B cell (primary cell): ENCODE measurements around the gene ETFRF1. TPM values are rescaled to one million over a fixed set of nuclear protein-coding genes. Genes with fewer than 3 reads are reported as not detected.

ENCODE experiments used
- ATAC-seq: fragments of 200-7000 bp; cut with Tn5 transposase; one replicate; pipeline ENCODE4 v1.10.0; 2021; ENCODE audit warnings: low read depth, mild to moderate bottlenecking, moderate number of reproducible peaks, moderate library complexity
- CTCF ChIA-PET: fragments of 350-600 bp; sonication (Branson Sonifier 250); formaldehyde crosslinking; loops from one replicate; lab custom pipeline; 2021; ENCODE audit warnings: antibody characterized with exemption, inconsistent platforms; lab: Charles Lee
- POLR2A ChIA-PET: fragments of 350-600 bp; sonication (Branson Sonifier 250); formaldehyde crosslinking; loops from one replicate; lab custom pipeline; 2021; ENCODE audit warnings: antibody characterized with exemption; lab: Charles Lee
- DNase-seq: peaks from one replicate; pipeline ENCODE4 v3.0.0; 2013
- H2AFZ ChIP-seq: 2 replicates; pipeline ENCODE4 v1.6.1; 2012; ENCODE audit warnings: mild to moderate bottlenecking, low read depth, low read length; ENCODE audit not compliant: insufficient read depth, poor library complexity, severe bottlenecking
- H3K27ac ChIP-seq, 2 donors: 1 replicate in 1 of 2; 2 replicates in 1 of 2; pipeline ENCODE4 v1.5.1; 2012 to 2013; ENCODE audit warnings: low read length in 2 of 2, mild to moderate bottlenecking in 2 of 2, moderate library complexity in 1 of 2
- H3K27me3 ChIP-seq, 4 experiments: fragments of 200-600 bp in 1 of 4; sonication (generic) in 1 of 4; replicated peaks in 1 of 4; 1 replicate in 2 of 4; 2 replicates in 2 of 4; pipeline versions ENCODE4 v1.6.1 to v1.7.0; 2013 to 2016; ENCODE audit warnings: low read length in 3 of 4, mild to moderate bottlenecking in 2 of 4, mixed read lengths in 1 of 4, moderate library complexity in 1 of 4; ENCODE audit not compliant: insufficient read depth in 4 of 4, control insufficient read depth in 3 of 4; ENCODE audit errors: control extremely low read depth in 1 of 4
- H3K36me3 ChIP-seq, 2 experiments: replicated peaks in 1 of 2; 1 replicate in 1 of 2; 2 replicates in 1 of 2; pipeline versions ENCODE4 v1.6.1 to v1.7.1; 2013; ENCODE audit warnings: low read length in 1 of 2; ENCODE audit not compliant: insufficient read depth in 2 of 2, control insufficient read depth in 1 of 2; ENCODE audit errors: control extremely low read depth in 1 of 2, extremely low read depth in 1 of 2
- H3K4me1 ChIP-seq, 2 donors: fragments of 200-600 bp in 1 of 2; sonication (generic) in 1 of 2; 1 replicate in 1 of 2; 2 replicates in 1 of 2; pipeline versions ENCODE4 v1.5.1 to v1.6.1; 2013 to 2017; ENCODE audit warnings: low read length in 2 of 2; ENCODE audit not compliant: control insufficient read depth in 2 of 2, insufficient read depth in 2 of 2
- H3K4me2 ChIP-seq: replicated peaks from 2 replicates; pipeline ENCODE3; 2012; ENCODE audit warnings: mild to moderate bottlenecking, low read depth, low read length; ENCODE audit not compliant: poor library complexity, severe bottlenecking
- H3K4me3 ChIP-seq, 5 experiments: fragments of 200-600 bp in 1 of 5; sonication (generic) in 1 of 5; 1 replicate in 3 of 5; 2 replicates in 2 of 5; pipeline versions ENCODE4 v1.5.1 to v1.7.0; 2011 to 2016; ENCODE audit warnings: low read length in 4 of 5, mild to moderate bottlenecking in 4 of 5, low read depth in 2 of 5, control low read depth in 1 of 5, moderate library complexity in 1 of 5; ENCODE audit not compliant: insufficient read depth in 1 of 5; ENCODE audit errors: control extremely low read depth in 1 of 5, extremely low read depth in 1 of 5
- H3K79me2 ChIP-seq: fragments of 200-600 bp; sonication (generic); one replicate; pipeline ENCODE4 v1.6.0; 2016; ENCODE audit warnings: low read length; ENCODE audit not compliant: control insufficient read depth, insufficient read depth
- H3K9ac ChIP-seq: fragments of 200-600 bp; sonication (generic); 2 replicates; pipeline ENCODE4 v1.6.1; 2017; ENCODE audit warnings: mild to moderate bottlenecking, low read length, moderate library complexity
- H3K9me3 ChIP-seq, 3 donors: one replicate each; pipeline versions ENCODE4 v1.6.1 to v1.7.1; 2013; ENCODE audit warnings: low read length in 2 of 3; ENCODE audit not compliant: control insufficient read depth in 2 of 3, insufficient read depth in 1 of 3; ENCODE audit errors: control extremely low read depth in 1 of 3
- H4K20me1 ChIP-seq: 2 replicates; pipeline ENCODE4 v1.6.0; 2012; ENCODE audit warnings: mild to moderate bottlenecking, low read length; ENCODE audit not compliant: insufficient read depth, control insufficient read depth, poor library complexity, severe bottlenecking
- H3K27ac Mint-ChIP-seq: one replicate; pipeline ENCODE4 v1.8.0; 2021; ENCODE audit warnings: mixed read lengths
- H3K27me3 Mint-ChIP-seq: one replicate; pipeline ENCODE4 v1.8.0; 2021; ENCODE audit warnings: mixed read lengths
- H3K4me1 Mint-ChIP-seq: one replicate; pipeline ENCODE4 v1.8.0; 2021; ENCODE audit warnings: mixed read lengths
- H3K4me3 Mint-ChIP-seq: one replicate; pipeline ENCODE4 v1.8.0; 2021; ENCODE audit warnings: mixed read lengths
- H3K9me3 Mint-ChIP-seq: one replicate; pipeline ENCODE4 v1.8.0; 2022; ENCODE audit warnings: mixed read lengths; ENCODE audit not compliant: insufficient read depth
- EZH2 ChIP-seq: IDR thresholded peaks from 2 replicates; pipeline ENCODE4 v1.6.1; 2012; ENCODE audit warnings: borderline replicate concordance, low read depth, mild to moderate bottlenecking, moderate library complexity, low read length; ENCODE audit not compliant: insufficient read depth, poor library complexity, severe bottlenecking
- WGBS: methylation state at CpG from one replicate; pipeline ENCODE4 v1.1.5; 2013; ENCODE audit warnings: missing lambda C conversion rate; ENCODE audit not compliant: insufficient coverage; 5-methylcytosine and 5-hydroxymethylcytosine counted together
- intact Hi-C: fragments of 100-400 bp; cut with micrococcal nuclease; formaldehyde crosslinking; loops from one replicate; pipeline ENCODE4 v1.10.0; 2022
- polyA plus RNA-seq: library from polyadenylated mRNA; depleted of rRNA; stranded (reverse); fragments of >200 nt; gene quantifications from 2 replicates; pipeline ENCODE4 v1.2.3, GENCODE V29; 2012
- total RNA-seq, 2 donors: library from RNA; stranded (reverse); fragments of 120-200 nt in 1 of 2; gene quantifications; 1 replicate in 1 of 2; 2 replicates in 1 of 2; pipeline versions ENCODE4 v1.2.3 to v1.2.4, GENCODE V29; 2013 to 2022
- TF ChIP-seq, protein P1 (sequence below): fragments of 200-600 bp; IDR thresholded peaks from one replicate; pipeline ENCODE4 v1.8.0; 2022; ENCODE audit warnings: antibody characterized with exemption, mild to moderate bottlenecking

Gene ETFRF1
- total and polyA plus RNA-seq, 2 donors (not counting 1 experiment from before 2014, with no cell fraction given) = 17.9 to 26.1 TPM

DNA sequence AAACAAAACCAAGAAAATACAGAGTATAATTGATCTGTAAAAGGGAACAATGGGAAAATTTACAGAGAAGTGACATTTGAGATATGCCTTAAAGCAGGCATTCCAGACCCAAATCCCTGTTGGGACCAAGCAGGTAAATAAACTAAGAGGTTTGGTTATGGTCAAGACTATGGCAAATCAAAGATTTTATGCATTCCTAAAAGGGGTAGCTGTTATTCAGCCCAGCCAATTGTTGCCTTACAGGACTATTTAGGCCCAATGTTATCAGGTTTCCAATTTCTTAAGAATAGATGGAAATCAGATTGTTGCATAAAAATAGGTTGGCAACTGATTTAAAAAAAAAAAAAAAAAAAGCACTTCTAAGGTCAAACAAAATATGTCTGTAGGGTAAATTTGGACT lies 5.4 kb upstream of the ETFRF1 start:
- Histone ChIP-seq H2AFZ (no peak overlapping the region), H3K27ac (no peak overlapping the region), H3K9me3 (peaks cover 0 to 1% (median 0%) of the 10 kb centered on the region in 3 donors), H3K4me2 (no peak overlapping the region), H3K4me1 (peaks cover 5 to 7% of the 10 kb centered on the region in 2 donors), H3K27me3 (no peaks in the 10 kb centered on the region), H3K36me3 (no peaks in the 10 kb centered on the region), H3K79me2 (no peaks in the 10 kb centered on the region), H3K9ac (no peak overlapping the region), H4K20me1 (no peaks in the 10 kb centered on the region), H3K4me3 (no peak overlapping the region)
- peaks cover 12% of the 10 kb centered on the region for H3K4me1 Mint-ChIP-seq
- ChIA-PET POLR2A (no interaction called here), CTCF (no interaction called here)
- ATAC-seq = no peak
- no peak overlapping the region for H3K27ac Mint-ChIP-seq
- H3K4me3 Mint-ChIP-seq = no peak overlapping the region
- no peaks in the 10 kb centered on the region for H3K9me3 Mint-ChIP-seq
- no peaks in the 10 kb centered on the region for H3K27me3 Mint-ChIP-seq
- TF ChIP-seq EZH2 = no peak
- TF ChIP-seq, protein P1, sequence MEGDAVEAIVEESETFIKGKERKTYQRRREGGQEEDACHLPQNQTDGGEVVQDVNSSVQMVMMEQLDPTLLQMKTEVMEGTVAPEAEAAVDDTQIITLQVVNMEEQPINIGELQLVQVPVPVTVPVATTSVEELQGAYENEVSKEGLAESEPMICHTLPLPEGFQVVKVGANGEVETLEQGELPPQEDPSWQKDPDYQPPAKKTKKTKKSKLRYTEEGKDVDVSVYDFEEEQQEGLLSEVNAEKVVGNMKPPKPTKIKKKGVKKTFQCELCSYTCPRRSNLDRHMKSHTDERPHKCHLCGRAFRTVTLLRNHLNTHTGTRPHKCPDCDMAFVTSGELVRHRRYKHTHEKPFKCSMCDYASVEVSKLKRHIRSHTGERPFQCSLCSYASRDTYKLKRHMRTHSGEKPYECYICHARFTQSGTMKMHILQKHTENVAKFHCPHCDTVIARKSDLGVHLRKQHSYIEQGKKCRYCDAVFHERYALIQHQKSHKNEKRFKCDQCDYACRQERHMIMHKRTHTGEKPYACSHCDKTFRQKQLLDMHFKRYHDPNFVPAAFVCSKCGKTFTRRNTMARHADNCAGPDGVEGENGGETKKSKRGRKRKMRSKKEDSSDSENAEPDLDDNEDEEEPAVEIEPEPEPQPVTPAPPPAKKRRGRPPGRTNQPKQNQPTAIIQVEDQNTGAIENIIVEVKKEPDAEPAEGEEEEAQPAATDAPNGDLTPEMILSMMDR = no peak
- intact Hi-C loops = loop anchor here (10.0 kb wide), 1 partner anchor 1745 kb away; the partner anchor contains the start of genes FGFR1OP2 and INTS13
- DNase-seq = no peak

DNA sequence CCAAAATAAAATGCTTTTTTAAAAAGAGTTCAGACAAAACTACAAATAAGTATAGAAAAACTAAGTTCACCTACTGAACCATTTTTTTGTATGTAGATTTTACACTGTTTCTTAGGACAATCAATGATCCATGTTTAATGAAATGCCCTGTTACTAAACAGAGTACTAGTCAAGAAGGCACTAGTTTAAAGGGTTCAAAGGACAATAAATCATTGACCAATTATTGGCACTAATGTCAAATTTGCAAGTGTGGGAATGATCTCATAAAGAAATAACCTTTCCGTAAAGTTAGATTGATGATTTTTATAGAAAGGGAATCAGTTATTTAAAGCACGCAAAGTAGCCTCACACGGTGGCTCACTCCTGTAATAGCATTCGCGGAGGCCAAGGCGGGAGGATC lies 4.2 kb upstream of the ETFRF1 start:
- no peak overlapping the region for H3K4me3 Mint-ChIP-seq

More for the DNA sequence above, 4.2 kb upstream of the ETFRF1 start:
- CTCF ChIA-PET = interaction anchor here (1.6 kb wide), 1 partner anchor 200 kb away, joined by 3 read pairs; no protein-coding TSS in a partner anchor
- no peak overlapping the region for H3K4me3 ChIP-seq
- no peak overlapping the region for H3K27ac ChIP-seq
- H2AFZ ChIP-seq = no peak overlapping the region
- H3K4me2 ChIP-seq = no peak overlapping the region
- ATAC-seq (no peak), DNase-seq (no peak)
- H4K20me1 ChIP-seq = no peaks in the 10 kb centered on the region
- no peaks in the 10 kb centered on the region for H3K27me3 Mint-ChIP-seq
- intact Hi-C loops = loop anchor here (10.0 kb wide), 1 partner anchor 1744 kb away; the partner anchor contains the start of genes FGFR1OP2 and INTS13
- H3K27ac Mint-ChIP-seq = no peak overlapping the region
- no peak overlapping the region for H3K9ac ChIP-seq
- H3K9me3 ChIP-seq = no peaks in the 10 kb centered on the region
- POLR2A ChIA-PET = no interaction called here
- WGBS = 96% methylated on average over 6 of the region's 6 CpGs
- peaks cover 23% of the 10 kb centered on the region for H3K4me1 Mint-ChIP-seq
- no peaks in the 10 kb centered on the region for H3K27me3 ChIP-seq
- no peaks in the 10 kb centered on the region for H3K9me3 Mint-ChIP-seq
- H3K36me3 ChIP-seq = no peaks in the 10 kb centered on the region
- H3K4me1 ChIP-seq = peaks cover 9% of the 10 kb centered on the region in 2 donors
- peaks cover 6% of the 10 kb centered on the region for H3K79me2 ChIP-seq
- no peak for TF ChIP-seq EZH2
- TF ChIP-seq, protein P1 = no peak
